GM12878 (cell line): ENCODE measurements around the gene HBZ. TPM values are rescaled to one million over a fixed set of nuclear protein-coding genes. Genes with fewer than 3 reads are reported as not detected.
"Not testable (repeated sequence)": the region's sequence is repeated elsewhere in the genome, so short reads cannot be mapped to it uniquely, and the experiment has no call there.

Experiments
- ATAC-seq: fragments of 200-7000 bp; cut with Tn5 transposase; 3 replicates; pipeline ENCODE4 v1.9.1; 2020; ENCODE audit warnings: mild to moderate bottlenecking, moderate library complexity
- BruUV-seq: library from RNA; stranded (reverse); fragments of 400-500 nt; replicated peaks from 2 replicates; lab custom pipeline; 2021; lab: Mats Ljungman, UMichigan
- CTCF ChIA-PET: fragments of 300-600 bp; sonication (Branson Sonifier 250); formaldehyde crosslinking; extraction: SDS; loops from one replicate; lab custom pipeline; 2021; ENCODE audit warnings: inconsistent platforms; lab: Yijun Ruan, JAX
- POLR2A ChIA-PET: fragments of 350-600 bp; formaldehyde crosslinking; extraction: SDS; loops from one replicate; lab custom pipeline; 2021; ENCODE audit warnings: inconsistent platforms; lab: Charles Lee
- RAD21 ChIA-PET: fragments of 300-600 bp; sonication (Branson Sonifier 250); formaldehyde crosslinking; loops from one replicate; lab custom pipeline; 2023; ENCODE audit warnings: antibody characterized with exemption; ENCODE audit not compliant: unreplicated experiment; lab: Charles Lee
- SMC1A ChIA-PET: fragments of 300-600 bp; sonication (Branson Sonifier 250); formaldehyde crosslinking; loops from one replicate; lab custom pipeline; 2023; ENCODE audit not compliant: unreplicated experiment, uncharacterized antibody; lab: Charles Lee
- DNase-seq: peaks from one replicate; pipeline ENCODE4 v3.0.0-alpha.2; 2011; ENCODE audit warnings: low read depth, low spot score
- FAIRE-seq: peaks from 3 replicates; lab custom pipeline; 2011; peaks lifted over from hg19 to GRCh38; lab: Jason Lieb, UNC
- H2AFZ ChIP-seq: 2 replicates; pipeline ENCODE4 v1.6.0; 2011; ENCODE audit warnings: low read depth, low read length, control low read depth; ENCODE audit not compliant: control insufficient read depth
- H3K27ac ChIP-seq: 2 replicates; pipeline ENCODE4 v1.5.1; 2011; ENCODE audit warnings: control low read depth; ENCODE audit not compliant: control insufficient read depth, insufficient read depth
- H3K27me3 ChIP-seq, 2 experiments: replicated peaks in 1 of 2; 2 replicates each; pipeline versions ENCODE4 v1.6.0 to v1.6.1; 2011; ENCODE audit warnings: low read length in 1 of 2; ENCODE audit not compliant: control insufficient read depth in 2 of 2, insufficient read depth in 2 of 2
- H3K36me3 ChIP-seq, 2 experiments: 2 replicates each; pipeline ENCODE4 v1.5.1; 2011; ENCODE audit warnings: low read length in 1 of 2; ENCODE audit not compliant: control insufficient read depth in 2 of 2, insufficient read depth in 2 of 2
- H3K4me1 ChIP-seq: 2 replicates; pipeline ENCODE4 v1.6.1; 2011; ENCODE audit warnings: mild to moderate bottlenecking, low read length, moderate library complexity, mixed read lengths; ENCODE audit not compliant: control insufficient read depth, insufficient read depth
- H3K4me2 ChIP-seq: 2 replicates; pipeline ENCODE4 v1.6.0; 2011; ENCODE audit warnings: control low read depth; ENCODE audit not compliant: control insufficient read depth, insufficient read depth
- H3K4me3 ChIP-seq: fragments of 200-600 bp; sonication (generic); 2 replicates; pipeline ENCODE4 v1.5.1; 2016
- H3K79me2 ChIP-seq: 2 replicates; pipeline ENCODE4 v1.6.0; 2011; ENCODE audit warnings: low read length; ENCODE audit not compliant: control insufficient read depth, insufficient read depth
- H3K9ac ChIP-seq: 2 replicates; pipeline ENCODE4 v1.8.0; 2011; ENCODE audit warnings: low read length, control low read depth, mixed read lengths; ENCODE audit not compliant: control insufficient read depth, insufficient read depth
- H3K9me3 ChIP-seq: replicated peaks from 3 replicates; pipeline ENCODE4 v1.5.1; 2011; ENCODE audit warnings: mild to moderate bottlenecking, low read length; ENCODE audit not compliant: control insufficient read depth, insufficient read depth
- H4K20me1 ChIP-seq: 2 replicates; pipeline ENCODE4 v1.6.0; 2011; ENCODE audit not compliant: control insufficient read depth, insufficient read depth
- ASH2L ChIP-seq: fragments of 300-600, 200-600 bp; sonication (generic); IDR thresholded peaks from 2 replicates; pipeline ENCODE4 v1.6.1; 2017; ENCODE audit warnings: low read depth, mild to moderate bottlenecking, borderline replicate concordance
- CBX5 ChIP-seq: sonication (generic); IDR thresholded peaks from 2 replicates; pipeline ENCODE4 v1.6.1; 2016; ENCODE audit warnings: low read depth, moderate library complexity, mild to moderate bottlenecking, inconsistent platforms
- CEBPB ChIP-seq, 2 experiments: fragments of 150-350 bp in 1 of 2; IDR thresholded peaks; 2 replicates each; pipeline ENCODE4 v1.6.1; 2012 to 2014; ENCODE audit warnings: low read depth in 2 of 2, low read length in 2 of 2, borderline replicate concordance in 1 of 2, inconsistent platforms in 1 of 2
- CHD1 ChIP-seq: IDR thresholded peaks from 2 replicates; pipeline ENCODE4 v1.6.1; 2012; ENCODE audit warnings: low read depth, low read length, improper control_type of control experiment
- GATAD2B ChIP-seq: fragments of 450-650 bp; conservative IDR thresholded peaks from 2 replicates; pipeline ENCODE4 v1.6.1; 2017; ENCODE audit warnings: low read depth, mild to moderate bottlenecking, moderate library complexity
- HDAC6 ChIP-seq: fragments of 200-600 bp; sonication (generic); IDR thresholded peaks from one replicate; pipeline ENCODE4 v1.8.0; 2017; ENCODE audit warnings: antibody characterized with exemption; ENCODE audit not compliant: unreplicated experiment
- KAT2A ChIP-seq: conservative IDR thresholded peaks from 2 replicates; pipeline ENCODE4 v1.6.1; 2011; ENCODE audit warnings: low read depth, low read length; ENCODE audit not compliant: control insufficient read depth
- MTA2 ChIP-seq: fragments of 450-650 bp; IDR thresholded peaks from 2 replicates; pipeline ENCODE4 v1.6.1; 2016; ENCODE audit warnings: low read depth, mild to moderate bottlenecking, moderate library complexity
- NR2C2 ChIP-seq: IDR thresholded peaks from 2 replicates; pipeline ENCODE4 v1.6.1; 2011; ENCODE audit warnings: borderline replicate concordance, low read depth; ENCODE audit not compliant: control insufficient read depth, insufficient read length
- TCF12 ChIP-seq: IDR thresholded peaks from 2 replicates; pipeline ENCODE4 v1.6.1; 2011; ENCODE audit warnings: low read depth, mild to moderate bottlenecking, low read length
- ZBTB11 ChIP-seq: fragments of 450-650 bp; formaldehyde crosslinking; IDR thresholded peaks from 2 replicates; pipeline ENCODE4 v1.5.0; 2022; ENCODE audit warnings: mild to moderate bottlenecking, missing genetic modification characterization
- ZNF384 ChIP-seq: IDR thresholded peaks from 2 replicates; pipeline ENCODE4 v1.6.1; 2012; ENCODE audit warnings: low read depth, mild to moderate bottlenecking, low read length, improper control_type of control experiment, borderline replicate concordance
- WGBS: methylation state at CpG from one replicate; pipeline ENCODE4 v1.1.6; 2016; ENCODE audit warnings: low lambda C conversion rate; ENCODE audit not compliant: insufficient replicate concordance, insufficient coverage; ENCODE audit errors: missing lambda C conversion rate; 5-methylcytosine and 5-hydroxymethylcytosine counted together
- in situ Hi-C: fragments of 300-500 bp; cut with MboI; formaldehyde crosslinking; loops from 9 replicates; pipeline ENCODE4 v1.14.3; 2018; ENCODE audit warnings: mixed read lengths
- intact Hi-C: fragments of 100-400 bp; cut with micrococcal nuclease; formaldehyde crosslinking; loops from one replicate; pipeline ENCODE4 v1.14.2; 2022; ENCODE audit not compliant: unreplicated experiment
- polyA plus RNA-seq, 11 experiments: library from polyadenylated mRNA; depleted of rRNA in 4 of 11; unstranded in 6 of 11; stranded (reverse) in 5 of 11; fragments of >200 nt; fragmentation: Nextera tagmentation in 4 of 11; fragmentation: Illumina TruSeq in 1 of 11; extraction: Ambion mirVana in 4 of 11; extraction: Trizol in 1 of 11; gene quantifications; 1 replicate in 1 of 11; 2 replicates in 10 of 11; pipeline versions ENCODE4 v1.2.1 to v1.2.3, GENCODE V29; 2011 to 2016; ENCODE audit warnings: inconsistent platforms in 2 of 11, missing spikeins in 2 of 11, low read depth in 1 of 11
- total RNA-seq, 4 experiments: library from RNA; depleted of rRNA in 3 of 4; stranded (reverse); fragments of >200 nt in 3 of 4; fragmentation: Illumina TruSeq in 1 of 4; extraction: Trizol in 1 of 4; gene quantifications; 2 replicates each; pipeline versions ENCODE4 v1.2.1 to v1.2.3, GENCODE V29; 2013 to 2021
- TF ChIP-seq, protein P1 (sequence below): fragments of 450-650 bp; conservative IDR thresholded peaks from 2 replicates; pipeline ENCODE4 v1.6.1; 2017; ENCODE audit warnings: mild to moderate bottlenecking, moderate library complexity

HBZ gene
- total and polyA plus RNA-seq, 10 of the 15 experiments (the other 5 are each of a cell fraction or from before 2014, with no cell fraction given), result 0.49 TPM; not detected in 9

GRCh38 chr16:159136-159849 is 6.8 kb downstream of the HBZ start:
- Histone ChIP-seq H4K20me1 (no peaks in the 10 kb centered on the region), H3K27me3 (peaks cover 1 to 3% of the 10 kb centered on the region in 2 experiments; a peak in 3 of 4 replicates), H3K9ac (no peak overlapping the region), H3K4me3 (no peak overlapping the region), H3K27ac (no peak overlapping the region), H3K4me1 (no peaks in the 10 kb centered on the region), H3K9me3 (no peaks in the 10 kb centered on the region), H2AFZ (no peak overlapping the region), H3K36me3 (no peaks in the 10 kb centered on the region), H3K4me2 (no peak overlapping the region), H3K79me2 (no peaks in the 10 kb centered on the region)
- intact Hi-C loops (no loop called here), in situ Hi-C loops (no loop called here)
- FAIRE-seq (no peak), ATAC-seq (no peak), DNase-seq (no peak)
- CTCF ChIA-PET, result no interaction called here
- TF ChIP-seq MTA2, result no peak
- no peak for TF ChIP-seq ASH2L
- TF ChIP-seq KAT2A, result no peak
- no peak for TF ChIP-seq CHD1
- no peak for TF ChIP-seq HDAC6
- no peak for TF ChIP-seq GATAD2B
- TF ChIP-seq CEBPB (IDR thresholded peaks at IDR 0.05; ENCODE audit: borderline replicate concordance in 1 of 2, low read depth in 2 of 2, low read length in 2 of 2), result no peak
- no peak for TF ChIP-seq TCF12
- no peak for TF ChIP-seq NR2C2
- TF ChIP-seq ZNF384, result no peak
- no peak for TF ChIP-seq ZBTB11 (CRISPR knock-in tag)
- TF ChIP-seq, protein P1, sequence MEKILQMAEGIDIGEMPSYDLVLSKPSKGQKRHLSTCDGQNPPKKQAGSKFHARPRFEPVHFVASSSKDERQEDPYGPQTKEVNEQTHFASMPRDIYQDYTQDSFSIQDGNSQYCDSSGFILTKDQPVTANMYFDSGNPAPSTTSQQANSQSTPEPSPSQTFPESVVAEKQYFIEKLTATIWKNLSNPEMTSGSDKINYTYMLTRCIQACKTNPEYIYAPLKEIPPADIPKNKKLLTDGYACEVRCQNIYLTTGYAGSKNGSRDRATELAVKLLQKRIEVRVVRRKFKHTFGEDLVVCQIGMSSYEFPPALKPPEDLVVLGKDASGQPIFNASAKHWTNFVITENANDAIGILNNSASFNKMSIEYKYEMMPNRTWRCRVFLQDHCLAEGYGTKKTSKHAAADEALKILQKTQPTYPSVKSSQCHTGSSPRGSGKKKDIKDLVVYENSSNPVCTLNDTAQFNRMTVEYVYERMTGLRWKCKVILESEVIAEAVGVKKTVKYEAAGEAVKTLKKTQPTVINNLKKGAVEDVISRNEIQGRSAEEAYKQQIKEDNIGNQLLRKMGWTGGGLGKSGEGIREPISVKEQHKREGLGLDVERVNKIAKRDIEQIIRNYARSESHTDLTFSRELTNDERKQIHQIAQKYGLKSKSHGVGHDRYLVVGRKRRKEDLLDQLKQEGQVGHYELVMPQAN, result no peak
- no peak for TF ChIP-seq CBX5
- SMC1A ChIA-PET, result no interaction called here
- no TSS peak for BruUV-seq
- POLR2A ChIA-PET, result no interaction called here
- 9% methylated on average over 6 of the region's 6 CpGs for WGBS
- RAD21 ChIA-PET, result no interaction called here

GRCh38 chr16:160242-160641 is 7.8 kb downstream of the HBZ start:
- ATAC-seq, BruUV-seq, RAD21 ChIA-PET, H3K9ac ChIP-seq, H4K20me1 ChIP-seq, DNase-seq, FAIRE-seq, H3K36me3 ChIP-seq, intact Hi-C loops, H3K4me3 ChIP-seq, H3K4me2 ChIP-seq, H3K79me2 ChIP-seq, in situ Hi-C loops, H3K4me1 ChIP-seq, SMC1A ChIA-PET, CTCF ChIA-PET, H3K27ac ChIP-seq, H2AFZ ChIP-seq, H3K27me3 ChIP-seq, POLR2A ChIA-PET, H3K9me3 ChIP-seq: not testable (repeated sequence)
- WGBS, result 42% methylated on average over 4 of the region's 20 CpGs
